ENCODE results near the gene LGALS14. TPM values are rescaled to one million over a fixed set of nuclear protein-coding genes. Genes with fewer than 3 reads are reported as not detected.

LGALS14 gene
- total RNA-seq, 4 donors from 2014 or later = not detected

DNA sequence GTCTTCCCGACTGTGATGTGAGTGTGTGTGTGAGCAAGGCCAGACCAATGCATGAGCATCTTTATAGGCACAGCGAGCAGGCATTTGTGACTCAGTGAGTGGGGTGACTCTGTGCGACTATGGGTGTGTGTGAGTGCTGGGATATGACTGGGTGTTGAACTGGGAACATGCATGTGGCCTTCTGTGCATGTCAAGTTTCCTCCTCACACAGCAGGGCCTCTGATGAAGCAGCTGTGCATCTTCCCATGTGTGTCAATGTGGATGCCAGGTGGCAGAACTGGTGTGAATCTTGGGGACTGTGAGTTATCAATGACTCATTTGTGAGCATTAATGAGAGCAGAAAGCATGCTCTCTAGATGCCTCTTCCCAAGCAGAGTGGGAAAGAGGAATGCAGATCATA is 12.1 kb upstream of the LGALS14 start:
- Histone ChIP-seq H3K27me3 (peaks cover 23% of the 10 kb centered on the region), H3K4me1 (no peaks in the 10 kb centered on the region), H3K4me3 (no peak overlapping the region), H3K36me3 (no peaks in the 10 kb centered on the region), H3K9me3 (no peaks in the 10 kb centered on the region), H3K27ac (no peak overlapping the region)
- in situ Hi-C loops (cut with MboI; ENCODE audit: low pct_ligation_motif_present in 1 of 4, low pct_unique_long_range_greater_than_20kb in 1 of 4, low sequenced_read_pairs in 3 of 4) = no loop called here
- intact Hi-C loops (cut with DNase I; ENCODE audit: low total_unique reads) = no loop called here
- no peak for DNase-seq
- 86% methylated on average over 3 of the region's 3 CpGs; no CpG with 5 or more reads in 1 of the 2 donors for WGBS, 2 donors (ENCODE audit: low coverage in 1 of 2)
- no peak for TF ChIP-seq EP300 (IDR thresholded peaks at IDR 0.05; ENCODE audit: low read depth)
- TF ChIP-seq, protein P1, sequence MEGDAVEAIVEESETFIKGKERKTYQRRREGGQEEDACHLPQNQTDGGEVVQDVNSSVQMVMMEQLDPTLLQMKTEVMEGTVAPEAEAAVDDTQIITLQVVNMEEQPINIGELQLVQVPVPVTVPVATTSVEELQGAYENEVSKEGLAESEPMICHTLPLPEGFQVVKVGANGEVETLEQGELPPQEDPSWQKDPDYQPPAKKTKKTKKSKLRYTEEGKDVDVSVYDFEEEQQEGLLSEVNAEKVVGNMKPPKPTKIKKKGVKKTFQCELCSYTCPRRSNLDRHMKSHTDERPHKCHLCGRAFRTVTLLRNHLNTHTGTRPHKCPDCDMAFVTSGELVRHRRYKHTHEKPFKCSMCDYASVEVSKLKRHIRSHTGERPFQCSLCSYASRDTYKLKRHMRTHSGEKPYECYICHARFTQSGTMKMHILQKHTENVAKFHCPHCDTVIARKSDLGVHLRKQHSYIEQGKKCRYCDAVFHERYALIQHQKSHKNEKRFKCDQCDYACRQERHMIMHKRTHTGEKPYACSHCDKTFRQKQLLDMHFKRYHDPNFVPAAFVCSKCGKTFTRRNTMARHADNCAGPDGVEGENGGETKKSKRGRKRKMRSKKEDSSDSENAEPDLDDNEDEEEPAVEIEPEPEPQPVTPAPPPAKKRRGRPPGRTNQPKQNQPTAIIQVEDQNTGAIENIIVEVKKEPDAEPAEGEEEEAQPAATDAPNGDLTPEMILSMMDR (IDR thresholded peaks at IDR 0.05) = no peak
- TF ChIP-seq POLR2AphosphoS5 (IDR thresholded peaks at IDR 0.05) = no peak
- no peak for TF ChIP-seq POLR2A (IDR thresholded peaks at IDR 0.05)

DNA sequence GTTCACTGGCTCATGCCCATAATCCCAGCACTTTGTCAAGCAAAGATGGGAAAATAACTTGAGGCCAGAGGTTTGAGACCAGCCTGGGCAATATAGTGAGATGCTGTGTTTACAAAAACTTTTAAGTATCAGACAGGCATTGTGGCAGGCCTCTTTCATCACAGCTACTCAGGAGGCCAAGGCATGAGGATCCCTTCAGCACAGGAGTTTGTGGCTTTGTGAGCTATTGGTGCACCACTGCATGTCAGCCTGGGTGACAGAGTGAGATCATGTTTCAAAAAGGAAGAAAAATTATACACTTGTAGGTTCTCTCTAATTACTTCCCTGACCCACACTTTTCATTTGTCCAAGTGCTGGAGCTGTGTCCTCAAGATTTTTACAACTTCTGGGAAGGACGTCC is 11.5 kb upstream of the LGALS14 start:
- intact Hi-C loops (cut with DNase I; ENCODE audit: low total_unique reads) (loop anchor here (1.0 kb wide), 1 partner anchor 37 kb away; no protein-coding TSS in a partner anchor), in situ Hi-C loops (cut with MboI; ENCODE audit: low pct_ligation_motif_present in 1 of 4, low pct_unique_long_range_greater_than_20kb in 1 of 4, low sequenced_read_pairs in 3 of 4) (no loop called here)
- Histone ChIP-seq H3K4me1 (no peaks in the 10 kb centered on the region), H3K27ac (no peak overlapping the region), H3K4me3 (no peak overlapping the region), H3K9me3 (no peaks in the 10 kb centered on the region), H3K36me3 (no peaks in the 10 kb centered on the region), H3K27me3 (peaks cover 23% of the 10 kb centered on the region)
- no peak for TF ChIP-seq POLR2AphosphoS5 (IDR thresholded peaks at IDR 0.05)
- no peak for TF ChIP-seq POLR2A (IDR thresholded peaks at IDR 0.05)
- TF ChIP-seq, protein P1 (IDR thresholded peaks at IDR 0.05) = no peak
- no peak for TF ChIP-seq EP300 (IDR thresholded peaks at IDR 0.05; ENCODE audit: low read depth)
- DNase-seq = no peak
- 50 to 60% methylated on average over 1 of the region's 1 CpG for WGBS, 2 donors (ENCODE audit: low coverage in 1 of 2)

DNA sequence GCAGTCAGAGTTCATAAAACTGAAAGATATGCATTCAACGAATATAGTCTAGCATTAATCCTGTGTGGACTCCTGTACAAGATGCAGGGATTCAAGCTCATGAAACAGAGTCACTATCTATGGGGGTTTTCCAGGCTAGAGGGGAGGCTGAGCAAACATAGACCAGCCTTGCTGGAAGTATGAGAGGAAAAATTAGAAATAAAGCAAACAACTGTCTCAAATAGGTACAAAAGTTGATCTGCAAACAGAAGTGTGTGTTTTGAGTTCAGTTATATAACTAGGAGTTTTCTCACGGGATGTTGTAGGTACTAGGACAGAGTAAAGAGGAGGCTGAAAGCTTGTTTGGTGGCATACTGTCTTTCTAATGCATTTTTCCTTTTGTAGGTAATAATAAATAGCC is 8.5 kb upstream of the LGALS14 start:
- Histone ChIP-seq H3K4me1 (no peaks in the 10 kb centered on the region), H3K27me3 (peaks cover 28% of the 10 kb centered on the region), H3K9me3 (no peaks in the 10 kb centered on the region), H3K27ac (no peak overlapping the region), H3K4me3 (no peak overlapping the region), H3K36me3 (no peaks in the 10 kb centered on the region)
- 46 to 60% methylated on average over 2 of the region's 2 CpGs for WGBS, 2 donors (ENCODE audit: low coverage in 1 of 2)
- in situ Hi-C loops (cut with MboI; ENCODE audit: low pct_ligation_motif_present in 1 of 4, low pct_unique_long_range_greater_than_20kb in 1 of 4, low sequenced_read_pairs in 3 of 4) = no loop called here
- intact Hi-C loops (cut with DNase I; ENCODE audit: low total_unique reads) = no loop called here
- TF ChIP-seq EP300 (IDR thresholded peaks at IDR 0.05; ENCODE audit: low read depth) = no peak
- no peak for TF ChIP-seq POLR2AphosphoS5 (IDR thresholded peaks at IDR 0.05)
- TF ChIP-seq, protein P1 (IDR thresholded peaks at IDR 0.05) = no peak
- no peak for TF ChIP-seq POLR2A (IDR thresholded peaks at IDR 0.05)
- no peak for DNase-seq

DNA sequence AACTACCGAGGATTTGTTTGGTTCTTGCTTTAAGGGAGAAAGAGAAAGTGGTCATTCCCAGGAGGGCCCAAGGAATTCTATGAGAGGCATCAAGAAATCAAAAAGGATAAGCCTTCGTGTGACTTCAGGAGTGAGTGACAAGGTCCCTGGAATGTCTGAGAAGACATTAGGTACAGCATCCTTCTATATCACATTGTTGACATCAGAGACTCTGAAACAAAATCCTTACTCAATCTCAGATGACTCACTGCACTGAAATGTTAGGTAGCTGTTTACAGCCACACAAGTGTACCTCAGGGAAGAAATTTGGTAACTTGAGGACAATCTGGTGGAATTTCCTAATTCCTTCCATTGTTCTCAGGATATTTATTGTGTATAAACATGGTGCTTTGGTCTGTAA is 7.9 kb upstream of the LGALS14 start:
- no peak for TF ChIP-seq POLR2A (IDR thresholded peaks at IDR 0.05)
- TF ChIP-seq POLR2AphosphoS5 (IDR thresholded peaks at IDR 0.05) = no peak
- no peak for TF ChIP-seq EP300 (IDR thresholded peaks at IDR 0.05; ENCODE audit: low read depth)
- TF ChIP-seq, protein P1 (IDR thresholded peaks at IDR 0.05) = no peak
- H3K27me3 ChIP-seq = peaks cover 28% of the 10 kb centered on the region
- intact Hi-C loops (cut with DNase I; ENCODE audit: low total_unique reads) (no loop called here), in situ Hi-C loops (cut with MboI; ENCODE audit: low pct_ligation_motif_present in 1 of 4, low pct_unique_long_range_greater_than_20kb in 1 of 4, low sequenced_read_pairs in 3 of 4) (no loop called here)
- DNase-seq = no peak
- no peak overlapping the region for H3K27ac ChIP-seq
- H3K4me3 ChIP-seq = no peak overlapping the region
- 53% methylated on average over 2 of the region's 2 CpGs; no CpG with 5 or more reads in 1 of the 2 donors for WGBS, 2 donors (ENCODE audit: low coverage in 1 of 2)
- no peaks in the 10 kb centered on the region for H3K9me3 ChIP-seq
- H3K36me3 ChIP-seq = no peaks in the 10 kb centered on the region
- H3K4me1 ChIP-seq = no peaks in the 10 kb centered on the region

Data from transverse colon (tissue), 4 donors.